Upper lobe of left lung (tissue), 4 donors: ENCODE results near the gene NUDT13.
A peak's percentile ranks its signal among the peaks of the same experiment; 100 is the strongest.

Experiments
- CTCF ChIP-seq, 6 experiments: fragments of 450-650 bp in 4 of 6; fragments of 200-600 bp in 2 of 6; sonication (generic) in 2 of 6; IDR thresholded peaks; one replicate each; pipeline ENCODE4 v1.5.1; 2016 to 2019; ENCODE audit warnings: antibody characterized with exemption in 6 of 6
- POLR2A ChIP-seq, 4 donors: fragments of 450-650 bp; IDR thresholded peaks; one replicate each; pipeline ENCODE4 v1.5.1; 2016 to 2017; ENCODE audit warnings: antibody characterized with exemption in 4 of 4, mild to moderate bottlenecking in 2 of 4
- POLR2AphosphoS5 ChIP-seq, 2 donors: sonication (generic); formaldehyde crosslinking; IDR thresholded peaks; one replicate each; pipeline ENCODE4 v1.5.1; 2017; ENCODE audit warnings: antibody characterized with exemption in 2 of 2

- TF ChIP-seq CTCF (IDR thresholded peaks at IDR 0.05) (no peak), POLR2AphosphoS5 (IDR thresholded peaks at IDR 0.05) (peak in 1 of 2 donors; percentile 56), POLR2A (IDR thresholded peaks at IDR 0.05) (no peak)
These were observed 14.7 kb upstream of the NUDT13 start for GRCh38 chr10:73095481-73096021.
